NCI-H1048 (cell line): ENCODE measurements around the gene ZNF385B.

Source experiments
- DNase-seq: peaks from one replicate; lab custom pipeline; 2025; lab: John Stamatoyannopoulos, UW

The ZNF385B gene

DNA sequence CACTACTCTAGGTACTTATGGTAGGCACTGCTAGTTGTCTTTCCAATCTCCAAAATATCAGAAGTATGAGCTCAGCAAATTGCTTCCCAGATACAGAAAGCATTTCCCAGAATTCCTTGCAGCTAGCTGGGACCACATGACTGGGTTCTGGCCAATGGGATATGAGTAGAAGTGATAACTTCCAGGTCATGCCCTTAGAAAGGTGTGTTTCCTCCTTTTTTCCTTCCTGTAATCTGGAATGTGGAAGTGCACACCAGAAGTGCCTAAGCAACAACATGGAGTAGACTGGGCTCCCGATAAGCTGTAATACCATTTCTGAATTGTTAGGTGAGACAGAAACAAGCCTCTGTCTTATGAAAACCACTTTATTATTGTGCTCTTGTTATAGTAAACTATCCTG lies 279.8 kb downstream of the ZNF385B start:
- no peak for DNase-seq

GRCh38 chr2:179580378-179581146 lies 280.9 kb downstream of the ZNF385B start:
- DNase-seq: no peak

- DNase-seq: no peak
Measured at GRCh38 chr2:179579800-179580199, 281.6 kb downstream of the ZNF385B start.

DNA sequence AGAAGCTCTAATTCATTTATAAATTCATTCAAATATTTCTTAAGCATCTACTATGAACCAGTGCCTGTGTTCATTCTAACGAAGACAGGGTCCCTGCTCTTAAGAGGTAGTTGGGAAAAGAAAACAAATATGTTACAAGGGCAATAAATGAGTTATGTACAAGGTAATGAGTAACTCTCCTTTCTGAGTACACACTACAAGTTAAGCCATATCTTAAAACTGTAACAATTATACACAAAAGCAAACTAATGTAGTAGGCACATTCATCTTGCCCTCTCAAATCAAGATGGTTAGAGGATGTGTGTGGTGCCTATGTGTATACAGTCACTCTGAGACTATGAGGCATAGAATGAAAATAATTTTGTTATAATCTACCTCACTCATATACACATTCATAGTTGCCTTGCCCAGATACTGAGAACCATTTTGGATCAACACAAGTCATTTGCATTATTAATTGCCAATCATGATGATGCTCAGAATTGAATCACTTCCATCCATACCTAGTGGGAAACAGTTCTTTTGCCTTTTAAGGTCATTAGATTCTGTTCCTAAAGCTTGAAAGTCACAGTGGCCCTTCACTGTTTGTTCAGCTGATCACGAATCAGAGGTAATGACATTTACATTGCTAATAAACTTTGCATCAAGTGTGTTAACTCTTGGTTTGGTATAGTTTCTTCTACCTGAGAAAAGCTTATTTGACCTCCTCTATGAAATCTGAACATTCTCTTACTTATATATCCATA lies 283.1 kb downstream of the ZNF385B start:
- DNase-seq: no peak

DNA sequence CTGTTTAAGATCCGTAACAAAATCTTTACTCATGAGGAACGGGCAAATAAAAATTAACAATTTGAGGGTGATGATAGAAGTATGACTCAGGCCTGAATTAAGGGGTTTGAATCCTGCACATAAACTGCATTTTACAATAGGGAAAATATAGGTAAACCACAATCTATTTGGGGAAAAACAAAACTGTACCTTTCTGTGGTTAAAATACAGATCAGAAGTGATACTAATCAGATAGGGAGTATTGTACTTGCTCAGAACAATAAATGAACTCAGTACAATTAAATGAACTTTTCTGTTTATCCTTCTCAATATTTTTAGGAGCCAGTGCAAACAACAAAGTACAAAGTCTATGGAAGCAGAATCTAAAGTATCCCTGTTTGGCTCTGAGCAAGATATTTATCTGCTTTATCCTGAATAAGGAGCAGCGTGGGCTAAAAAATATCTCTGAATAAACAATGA lies 287.3 kb downstream of the ZNF385B start:
- no peak for DNase-seq

DNA sequence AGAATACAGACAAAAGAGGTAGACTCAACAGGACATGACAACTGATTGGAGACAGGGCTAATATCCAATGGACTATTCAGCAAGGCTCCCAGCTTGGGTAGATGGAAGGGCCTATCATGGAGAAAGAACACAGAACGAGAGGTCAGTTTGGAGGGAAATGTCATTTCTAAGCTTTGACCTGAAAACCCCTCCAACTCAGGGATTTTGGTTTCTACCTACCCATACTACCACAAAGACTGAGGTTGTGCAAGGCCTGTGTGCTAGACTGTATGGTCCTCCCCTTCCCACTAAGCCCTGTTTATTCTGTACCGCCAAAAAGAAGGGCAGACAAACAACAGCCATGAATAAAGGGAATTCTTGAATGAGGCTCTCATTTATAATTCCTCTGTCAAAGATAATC lies 288.9 kb downstream of the ZNF385B start:
- no peak for DNase-seq

DNA sequence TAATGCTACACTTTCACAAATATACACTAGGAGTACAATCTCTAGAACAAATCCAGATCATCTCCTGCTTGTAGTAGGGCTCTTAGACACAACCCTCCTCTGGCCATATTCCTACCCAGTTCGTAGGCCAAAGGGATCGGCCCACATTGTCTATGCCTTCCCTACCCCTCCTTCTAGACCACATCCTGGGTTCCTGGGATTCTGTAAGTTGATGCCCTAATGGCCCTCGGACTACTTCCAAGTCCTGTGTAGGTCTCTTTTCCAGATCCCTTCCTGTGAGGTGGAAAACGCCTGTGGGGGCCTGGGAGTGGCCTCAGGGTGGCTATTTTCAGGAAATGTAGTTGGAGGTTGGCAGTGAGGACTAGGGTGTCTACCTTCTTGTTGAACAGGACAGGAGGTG lies 289.7 kb downstream of the ZNF385B start:
- no peak for DNase-seq

DNA sequence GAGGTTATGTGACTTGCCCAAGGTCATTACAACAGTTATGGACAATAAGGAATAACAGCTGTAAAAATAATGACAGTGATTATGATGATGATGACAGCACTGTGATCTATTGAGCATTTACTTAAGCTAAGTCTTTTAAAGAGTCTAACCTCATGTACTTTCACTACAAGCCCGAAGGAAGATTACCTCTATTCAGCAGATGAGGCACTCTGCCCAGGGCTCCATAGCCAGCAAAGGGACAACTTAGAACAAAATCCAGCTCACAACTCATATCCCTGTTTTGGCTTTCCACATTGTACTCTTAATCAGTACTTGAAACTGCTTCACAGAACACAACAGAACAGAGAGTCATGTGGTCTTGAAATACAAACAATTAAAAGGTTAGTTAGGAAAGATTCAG lies 290.2 kb downstream of the ZNF385B start:
- DNase-seq: no peak

DNA sequence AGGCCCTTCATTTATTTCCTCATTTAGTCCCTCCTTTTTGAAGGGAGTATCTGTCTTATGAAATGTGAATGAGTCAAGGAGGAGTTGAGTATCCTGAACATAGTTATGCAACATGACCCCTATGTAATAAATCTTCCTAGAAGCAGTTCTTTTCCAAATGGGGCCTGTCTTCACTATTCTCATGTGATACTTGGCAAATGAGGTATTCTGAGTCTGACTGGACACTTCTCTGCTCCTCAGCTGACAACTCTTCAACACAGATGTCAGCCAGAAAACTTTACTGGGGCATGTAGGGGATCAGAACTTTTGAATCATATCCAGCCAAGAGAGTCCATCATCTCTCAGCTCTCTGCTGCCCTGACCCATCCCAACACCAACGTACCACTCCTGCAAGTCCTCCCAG lies 291.6 kb downstream of the ZNF385B start:
- DNase-seq: no peak

- no peak for DNase-seq
Measured at GRCh38 chr2:179565807-179566206, 295.6 kb downstream of the ZNF385B start.

- DNase-seq: no peak
Measured at GRCh38 chr2:179562330-179562885, 299.0 kb downstream of the ZNF385B start.

GRCh38 chr2:179561702-179562101 lies 299.7 kb downstream of the ZNF385B start:
- DNase-seq: no peak

DNA sequence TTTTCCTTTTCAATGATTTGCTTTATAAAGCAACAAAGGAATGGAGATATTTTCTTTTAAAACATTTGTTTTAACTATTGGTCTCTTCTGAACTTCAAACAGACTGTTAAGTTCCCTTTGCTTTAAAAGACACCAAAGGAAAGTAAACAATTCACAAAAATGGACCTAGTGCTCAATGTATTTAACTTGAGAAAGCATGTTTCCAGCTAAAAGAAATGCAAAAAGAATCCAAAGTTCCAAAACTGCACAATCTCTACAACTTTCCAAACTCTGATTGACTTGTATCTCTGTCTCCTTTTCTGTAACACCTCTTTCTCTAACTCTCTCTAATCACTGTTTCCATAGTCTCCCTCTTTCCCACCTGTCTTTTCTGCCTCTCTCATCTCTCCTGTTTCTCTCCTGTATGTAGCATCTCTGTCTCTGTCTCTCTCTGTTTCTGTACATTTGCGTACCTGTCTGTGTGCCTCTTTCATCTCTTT lies 301.1 kb downstream of the ZNF385B start:
- DNase-seq: no peak

DNA sequence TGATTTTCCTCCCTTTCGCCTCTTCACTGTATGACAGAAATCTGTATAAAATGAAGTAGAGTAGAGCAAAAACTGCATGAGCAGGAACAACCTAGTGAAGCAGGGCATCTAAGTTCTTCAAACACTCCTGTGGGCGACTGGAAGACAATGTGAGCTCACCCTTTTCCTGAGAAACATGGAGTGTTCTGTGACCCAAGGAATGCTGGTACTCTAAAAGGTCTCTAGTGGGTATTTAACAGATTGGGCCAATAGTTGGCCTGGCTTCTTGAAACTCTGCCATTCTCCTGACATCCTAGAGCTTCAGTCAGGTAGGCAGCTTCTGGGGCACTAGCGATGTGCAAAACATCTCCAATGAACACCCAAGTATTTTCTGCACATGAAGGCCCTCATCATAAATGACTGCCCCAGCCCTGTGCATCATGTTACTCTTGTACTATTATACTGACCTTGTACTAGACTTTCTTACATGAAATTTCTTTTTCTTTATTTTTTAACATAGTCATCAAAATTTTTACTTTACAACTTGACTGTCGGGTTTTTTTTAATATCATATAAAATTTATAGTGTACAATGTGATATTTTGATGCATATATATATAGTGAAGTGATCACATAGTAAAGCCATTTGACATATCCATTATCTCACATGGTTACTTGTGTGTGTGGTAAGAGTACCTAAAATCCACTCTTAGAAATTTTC lies 302.2 kb downstream of the ZNF385B start:
- DNase-seq: no peak

DNA sequence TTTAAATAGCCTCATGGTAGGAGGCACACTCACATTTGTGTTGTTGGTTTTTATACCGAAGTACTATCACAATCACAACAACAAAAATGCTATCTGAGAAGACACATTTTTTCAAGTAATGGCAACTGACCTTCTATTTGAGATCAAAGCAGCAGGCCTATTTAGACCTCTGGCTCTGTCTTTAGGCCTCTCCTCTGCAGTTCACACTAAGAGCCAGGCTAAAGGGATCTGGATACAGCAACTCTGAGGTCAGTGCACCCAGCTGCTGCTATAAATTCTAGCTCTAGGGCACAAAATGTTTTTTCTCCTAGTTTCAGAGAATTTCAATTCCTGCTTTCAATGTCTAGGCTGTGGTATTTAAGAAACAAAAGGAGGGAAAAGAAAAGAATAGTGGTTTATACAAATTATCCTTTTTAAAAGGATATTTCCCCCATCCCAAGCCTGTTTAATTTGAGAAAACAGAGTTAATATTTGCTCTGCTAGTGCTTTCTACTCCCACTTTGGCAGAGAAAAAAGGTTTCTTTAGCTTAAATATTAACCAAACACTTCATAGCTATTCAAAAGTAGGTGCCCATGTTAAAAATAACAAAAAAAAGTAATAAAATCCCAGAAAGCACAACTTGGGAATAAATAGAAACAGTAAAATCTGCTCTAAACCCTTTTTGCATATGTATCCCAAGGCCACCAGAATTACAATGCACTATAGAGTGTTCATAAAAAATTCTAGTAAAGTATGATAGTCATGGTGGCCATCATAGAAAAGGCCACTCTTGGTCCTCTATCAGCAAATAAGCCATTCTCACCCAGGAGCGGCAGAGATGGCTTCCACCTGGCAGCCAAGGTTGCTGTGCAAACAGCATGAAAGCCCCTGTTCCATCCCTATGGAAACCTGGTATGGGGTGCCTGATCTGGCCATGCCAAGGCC lies 303.1 kb downstream of the ZNF385B start:
- no peak for DNase-seq

DNA sequence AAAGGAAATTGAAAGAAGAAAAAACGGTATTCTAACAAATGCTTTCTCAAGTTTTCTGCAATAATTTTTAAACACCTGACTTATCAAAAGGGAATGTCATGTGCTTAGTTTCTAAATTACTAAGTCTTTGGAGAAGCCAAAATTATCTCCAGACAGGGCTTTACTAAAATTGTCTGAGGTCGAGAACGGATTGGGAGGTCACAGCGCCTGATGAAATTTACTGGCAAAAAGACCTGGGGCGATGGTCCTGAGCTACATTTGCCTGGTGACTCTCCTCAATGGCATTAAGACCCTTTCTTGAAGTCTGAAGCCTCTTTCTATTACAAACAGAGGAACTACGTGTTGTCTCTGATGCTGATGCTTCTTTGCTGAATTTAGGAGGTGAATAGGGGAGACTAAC lies 305.0 kb downstream of the ZNF385B start:
- DNase-seq: no peak

DNA sequence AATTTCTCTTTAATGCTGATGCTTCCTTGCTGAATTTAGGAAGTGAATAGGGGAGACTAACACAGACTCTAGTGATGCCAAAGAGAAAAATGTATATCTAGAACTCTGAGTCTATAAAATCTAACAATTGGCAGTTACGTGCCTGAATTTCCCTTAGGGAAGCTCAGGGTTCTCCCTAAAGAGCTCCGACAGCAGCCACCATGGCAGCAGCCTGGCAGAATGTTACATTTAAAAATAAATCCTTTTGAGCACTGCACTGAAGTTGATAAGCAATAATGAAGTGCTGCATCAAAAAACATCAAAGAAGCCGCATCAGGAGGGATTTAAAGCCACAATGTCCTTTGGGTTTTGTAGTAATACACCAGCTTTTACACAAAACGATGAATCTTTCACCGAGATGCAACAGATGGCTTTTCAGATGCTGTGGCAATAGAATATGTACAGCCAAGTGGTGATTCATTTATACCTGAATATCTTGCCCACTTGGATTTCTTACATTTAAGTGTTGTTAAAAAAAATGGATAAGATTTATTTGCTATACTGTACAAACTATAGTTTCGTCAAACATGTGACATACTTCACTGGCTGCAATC lies 305.6 kb downstream of the ZNF385B start:
- DNase-seq: no peak

DNA sequence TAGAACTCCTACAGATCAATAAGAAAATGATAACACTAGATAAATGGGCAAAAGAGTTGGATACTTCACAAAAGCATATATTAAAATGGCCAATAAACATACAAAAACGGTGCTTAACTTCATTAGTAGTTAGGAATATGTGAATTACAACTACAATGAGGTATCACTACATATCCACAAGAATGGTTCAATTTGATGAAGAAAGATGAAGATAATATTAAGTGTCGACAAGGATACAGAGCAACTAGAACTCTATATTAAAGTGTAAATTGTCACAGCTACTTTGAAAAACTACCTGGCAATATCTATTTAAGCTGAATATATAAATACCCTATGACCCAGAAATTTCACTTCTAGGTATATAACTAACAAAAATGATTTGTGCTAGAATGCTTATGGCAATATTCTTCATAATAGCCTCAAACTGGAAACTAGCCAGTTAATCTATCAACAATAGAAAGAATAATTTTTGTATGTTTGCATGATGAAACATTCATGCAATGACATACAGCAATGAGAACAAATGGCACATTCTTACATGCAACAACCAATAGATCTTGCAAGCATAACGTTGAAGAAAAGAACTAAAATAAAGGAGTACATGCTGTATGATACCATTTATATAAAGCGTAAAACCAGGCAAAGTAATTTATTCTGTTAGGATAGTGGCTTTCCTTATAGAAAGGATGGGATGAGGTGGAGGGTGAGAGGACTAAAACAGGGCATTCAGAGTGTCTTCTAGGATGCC lies 306.6 kb downstream of the ZNF385B start:
- DNase-seq: no peak

DNA sequence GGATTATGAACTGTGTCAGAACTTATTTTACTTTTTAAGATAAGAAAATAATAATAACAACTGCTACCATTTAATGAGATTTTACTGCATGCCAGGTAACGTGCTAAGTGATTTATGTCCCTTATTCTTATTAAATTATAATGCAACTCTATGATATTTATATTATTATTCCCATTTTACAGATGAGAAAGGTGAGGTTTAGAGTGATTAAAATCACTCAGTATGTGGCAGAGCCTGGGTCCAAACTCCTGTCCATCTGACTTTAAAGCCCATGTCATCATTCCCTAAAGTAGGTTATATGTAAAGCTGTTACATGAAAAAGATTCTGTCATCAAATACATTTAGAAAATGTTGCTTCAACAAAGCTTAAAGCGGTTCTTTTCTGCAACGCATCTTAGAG lies 308.0 kb downstream of the ZNF385B start:
- DNase-seq: no peak

DNA sequence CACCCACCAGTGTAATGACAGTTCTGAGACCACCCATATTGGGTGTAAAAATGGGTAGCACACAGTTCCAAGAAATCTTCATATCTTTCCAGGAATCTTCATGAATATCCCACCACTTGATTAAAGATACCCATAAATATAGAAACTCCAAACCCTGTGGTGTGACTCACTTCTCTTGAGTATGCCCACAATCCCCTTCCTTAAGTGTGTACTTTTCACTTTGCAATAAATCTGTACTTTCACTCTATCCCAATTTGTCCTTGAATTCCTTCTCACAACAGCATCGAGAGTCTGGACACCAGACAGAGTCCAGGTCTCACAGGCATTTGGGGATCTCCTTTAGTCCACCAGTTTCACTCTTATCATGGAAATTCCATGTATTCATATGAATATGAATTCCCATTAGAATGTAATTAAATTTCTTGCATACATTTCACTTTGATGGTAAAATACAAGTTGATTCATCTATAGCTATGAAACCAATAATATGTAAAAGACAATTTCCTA lies 309.8 kb downstream of the ZNF385B start:
- DNase-seq: no peak
